NCI-H2227 treated with DMSO at 0.1 percent for 48 hours (cell line): ENCODE results near the gene RALGAPA1.
"Not testable (repeated sequence)": the region's sequence is repeated elsewhere in the genome, so short reads cannot be mapped to it uniquely, and the experiment has no call there.

ENCODE experiments used
- DNase-seq: peaks from one replicate; lab custom pipeline; 2025; lab: John Stamatoyannopoulos, UW

RALGAPA1 gene

DNA sequence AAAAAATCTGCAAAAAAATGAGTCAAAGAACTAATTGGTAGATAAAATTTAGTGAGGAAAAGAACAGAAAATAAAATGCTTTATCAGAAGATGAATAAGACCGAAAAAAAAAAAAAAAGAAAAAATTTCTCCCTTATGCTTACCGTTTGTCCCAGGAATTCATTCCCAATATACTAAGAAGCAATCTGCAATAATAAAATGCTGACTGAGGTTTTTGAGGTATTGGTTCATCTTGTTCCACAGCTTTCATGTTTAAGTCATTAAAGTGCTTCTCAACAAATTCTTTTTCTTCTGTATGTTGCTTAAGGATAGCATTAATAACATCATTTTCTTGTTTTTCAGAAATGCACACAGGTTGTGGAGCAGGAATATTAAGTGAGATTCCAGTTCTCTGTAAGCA is 182.1 kb downstream of the RALGAPA1 start:
- not testable (repeated sequence) for DNase-seq

DNA sequence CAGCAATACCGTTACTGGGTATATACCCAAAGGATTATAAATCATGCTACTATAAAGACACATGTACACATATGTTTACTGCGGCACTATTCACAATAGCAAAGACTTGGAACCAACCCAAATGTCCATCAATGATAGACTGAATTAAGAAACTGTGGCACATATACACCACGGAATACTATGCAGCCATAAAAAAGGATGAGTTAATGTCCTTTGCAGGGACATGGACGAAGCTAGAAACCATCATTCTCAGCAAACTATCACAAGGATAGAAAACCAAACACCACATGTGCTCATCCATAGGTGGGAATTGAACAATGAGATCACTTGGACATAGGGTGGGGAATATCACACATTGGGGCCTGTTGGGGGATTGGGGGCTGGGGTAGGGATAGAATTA is 187.1 kb downstream of the RALGAPA1 start:
- DNase-seq, result not testable (repeated sequence)

DNA sequence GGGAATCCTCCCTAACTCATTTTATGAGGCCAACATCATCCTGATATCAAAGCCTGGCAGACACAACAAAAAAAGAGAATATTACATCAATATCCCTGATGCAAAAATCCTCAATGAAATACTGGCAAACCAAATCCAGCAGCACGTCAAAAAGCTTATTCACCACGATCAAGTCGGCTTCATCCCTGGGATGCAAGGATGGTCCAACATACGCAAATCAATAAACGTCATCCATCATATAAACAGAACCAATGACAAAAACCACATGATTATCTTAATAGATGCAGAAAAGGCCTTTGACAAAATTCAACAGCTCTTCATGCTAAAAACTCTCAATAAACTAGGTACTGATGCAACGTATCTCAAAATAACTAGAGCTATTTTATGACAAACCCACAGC is 189.1 kb downstream of the RALGAPA1 start:
- DNase-seq, result not testable (repeated sequence)

DNA sequence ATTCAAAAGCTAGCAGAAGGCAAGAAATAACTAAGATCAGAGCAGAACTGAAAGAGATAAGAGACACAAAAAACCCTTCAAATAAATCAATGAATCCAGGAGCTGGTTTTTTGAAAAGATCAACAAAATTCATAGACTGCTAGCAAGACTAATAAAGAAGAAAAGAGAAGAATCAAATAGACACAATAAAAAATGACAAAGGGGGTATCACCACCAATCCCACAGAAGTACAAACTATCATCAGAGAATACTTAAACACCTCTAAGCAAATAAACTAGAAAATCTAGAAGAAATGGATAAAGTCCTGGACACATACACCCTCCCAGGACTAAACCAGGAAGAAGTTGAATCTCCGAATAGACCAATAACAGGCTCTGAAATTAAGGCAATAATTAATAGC is 189.6 kb downstream of the RALGAPA1 start:
- DNase-seq, result not testable (repeated sequence)

DNA sequence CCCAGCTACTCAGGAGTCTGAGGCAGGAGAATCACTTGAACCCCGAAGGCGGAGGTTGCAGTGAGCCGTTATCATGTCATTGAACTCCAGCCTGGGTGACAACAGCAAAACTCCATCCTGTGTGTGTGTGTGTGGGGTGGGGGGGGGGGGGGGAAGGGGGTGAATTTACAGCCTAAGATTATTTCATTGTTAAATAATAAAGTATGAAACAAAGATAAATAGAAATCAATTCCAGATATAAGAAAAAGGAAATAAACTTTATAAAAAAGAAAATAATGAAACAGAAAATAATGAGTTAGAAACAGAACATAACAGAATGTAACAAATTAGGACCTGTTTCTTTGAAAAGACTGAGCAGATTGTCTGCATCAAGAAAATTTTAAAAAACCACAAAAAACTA is 191.6 kb downstream of the RALGAPA1 start:
- DNase-seq, result no peak

DNA sequence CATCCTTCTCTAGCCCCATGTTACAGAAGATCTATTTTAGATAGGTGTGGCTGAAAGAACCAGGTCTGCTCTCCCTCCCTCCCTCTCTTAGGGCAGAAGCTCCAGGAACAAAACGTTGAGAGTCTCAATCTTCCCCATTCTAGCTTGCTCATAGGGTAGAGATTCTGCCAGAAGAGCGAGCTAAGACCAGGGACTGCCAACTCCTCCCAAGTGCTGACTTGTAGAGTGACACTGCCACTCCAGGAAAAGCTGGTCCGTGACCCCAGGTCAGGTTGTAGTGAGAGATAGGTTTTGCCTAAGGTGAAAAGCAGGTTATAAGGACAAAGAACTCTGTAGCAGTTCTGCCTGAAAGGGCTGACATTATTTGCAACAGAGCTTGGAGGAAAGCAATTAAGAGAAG is 201.7 kb downstream of the RALGAPA1 start:
- no peak for DNase-seq

DNA sequence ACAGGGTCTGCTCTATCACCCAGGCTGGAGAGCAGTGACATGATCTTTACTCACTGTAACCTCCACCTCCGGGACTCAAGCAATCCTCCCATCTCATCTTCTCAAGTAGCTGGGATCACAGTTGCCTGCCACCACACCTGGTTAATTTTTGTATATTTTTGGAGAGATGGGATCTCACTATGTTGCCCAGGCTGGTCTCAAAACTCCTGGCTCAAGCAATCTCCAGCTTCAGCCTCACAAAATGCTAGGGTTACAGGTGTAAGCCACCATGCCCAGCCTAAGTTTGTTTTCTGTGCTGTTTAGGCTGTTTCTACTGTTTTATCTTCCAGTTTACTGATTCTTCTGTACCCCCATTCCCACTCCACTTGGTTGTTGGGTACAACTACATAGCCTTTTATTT is 208.8 kb downstream of the RALGAPA1 start:
- DNase-seq, result no peak

DNA sequence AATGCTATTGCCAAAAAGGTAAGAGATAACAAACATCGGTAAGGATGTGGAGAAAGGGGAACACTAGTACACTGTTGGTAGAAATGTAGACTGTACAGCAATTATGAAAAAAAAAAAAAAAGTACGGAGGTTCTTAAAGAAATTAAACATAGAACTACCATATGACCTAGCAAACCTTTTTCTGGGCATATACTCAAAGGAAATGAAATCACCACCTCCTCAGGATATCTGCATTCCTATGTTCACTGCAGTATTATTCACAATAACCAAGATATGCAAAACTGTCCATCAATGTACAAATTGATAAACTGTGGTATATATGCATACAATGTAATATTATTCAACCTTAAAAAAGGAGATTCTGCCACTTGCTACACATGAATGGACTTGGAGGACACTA is 214.5 kb downstream of the RALGAPA1 start:
- no peak for DNase-seq

DNA sequence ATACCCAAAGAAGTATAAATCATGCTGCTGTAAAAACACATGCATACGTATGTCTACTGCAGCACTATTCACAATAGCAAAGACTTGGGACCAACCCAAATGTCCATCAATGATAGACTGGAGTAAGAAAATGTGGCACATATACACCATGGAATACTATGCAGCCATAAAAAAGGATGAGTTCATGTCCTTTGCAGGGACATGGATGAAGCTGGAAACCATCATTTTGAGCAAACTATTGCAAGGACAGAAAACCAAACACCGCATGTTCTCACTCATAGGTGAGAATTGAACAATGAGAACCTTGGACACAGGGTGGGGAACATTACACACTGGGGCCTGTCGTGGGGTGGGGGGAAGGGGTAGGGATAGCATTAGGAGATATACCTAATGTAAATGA is 221.7 kb downstream of the RALGAPA1 start:
- not testable (repeated sequence) for DNase-seq

DNA sequence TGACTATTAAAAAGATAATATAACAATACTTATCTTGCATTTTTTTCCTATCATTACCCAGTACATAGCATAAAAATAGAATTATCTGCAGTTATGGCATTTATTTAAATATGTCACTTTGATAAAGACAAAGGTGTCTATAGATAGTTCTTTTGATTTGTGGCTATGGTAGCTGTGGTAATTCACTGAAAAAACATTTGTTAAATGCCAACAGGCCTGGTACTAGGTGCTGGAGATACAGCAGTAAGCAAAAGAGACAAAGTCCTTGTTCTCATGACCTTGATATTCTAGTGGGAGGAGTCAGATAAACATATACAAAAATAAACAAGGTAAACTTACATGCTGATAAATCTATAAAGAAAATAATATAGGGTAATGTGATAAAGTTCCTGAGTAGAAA is 230.5 kb downstream of the RALGAPA1 start:
- DNase-seq, result no peak

DNA sequence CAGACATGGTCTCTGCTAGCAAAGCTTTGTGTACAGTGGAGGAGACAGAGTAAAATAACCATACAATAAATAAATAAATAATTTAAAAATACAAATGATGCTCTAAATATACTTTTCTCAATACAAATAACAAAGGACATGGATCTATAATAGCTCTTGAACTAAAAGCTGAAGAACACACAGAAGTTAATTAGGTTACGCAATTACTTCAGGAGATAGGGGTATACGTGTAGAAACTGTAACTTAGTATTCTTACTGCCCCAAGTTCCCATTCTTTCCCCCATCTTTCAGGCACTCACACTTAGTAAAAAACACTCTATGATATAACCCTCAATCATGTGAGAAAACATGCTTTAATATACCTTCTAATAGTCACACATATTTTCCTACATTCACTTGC is 231.0 kb downstream of the RALGAPA1 start:
- DNase-seq, result no peak

DNA sequence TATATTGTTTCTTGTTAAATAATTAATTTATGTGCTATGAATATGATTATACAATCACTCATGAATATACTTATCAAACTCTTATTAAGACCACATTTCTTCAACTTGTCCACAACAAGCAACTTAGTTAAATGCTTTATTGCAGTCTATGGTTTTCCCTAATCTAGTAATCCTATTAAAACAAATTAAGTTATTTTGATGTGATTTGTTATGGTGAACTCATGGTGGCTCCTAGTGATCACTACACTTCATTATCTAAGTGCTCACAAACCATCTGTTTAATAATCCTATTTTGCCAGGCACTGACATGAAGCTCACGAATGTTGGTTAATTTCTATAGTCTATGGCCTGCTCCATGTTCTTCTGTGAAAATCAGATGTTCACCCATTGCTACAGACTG is 232.2 kb downstream of the RALGAPA1 start:
- no peak for DNase-seq

DNA sequence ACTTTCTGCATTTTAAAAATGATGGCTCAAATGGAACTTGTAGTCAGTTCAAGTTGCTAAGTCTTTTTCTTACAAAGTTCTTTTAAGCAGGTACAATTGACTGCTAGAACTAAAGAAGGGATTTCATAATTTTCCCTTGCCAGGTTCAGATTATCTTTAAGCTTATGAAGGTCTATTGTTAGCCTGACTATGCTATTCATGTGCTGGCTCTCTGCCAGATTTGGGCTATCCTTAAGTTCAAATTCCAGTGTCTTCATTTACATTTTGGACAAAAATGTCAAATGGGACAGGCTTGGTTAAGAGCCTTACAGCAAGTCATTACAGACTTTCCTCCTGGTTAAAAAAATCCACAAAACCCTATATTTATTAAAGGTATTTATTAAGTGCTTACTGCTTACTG is 232.8 kb downstream of the RALGAPA1 start:
- DNase-seq, result no peak

DNA sequence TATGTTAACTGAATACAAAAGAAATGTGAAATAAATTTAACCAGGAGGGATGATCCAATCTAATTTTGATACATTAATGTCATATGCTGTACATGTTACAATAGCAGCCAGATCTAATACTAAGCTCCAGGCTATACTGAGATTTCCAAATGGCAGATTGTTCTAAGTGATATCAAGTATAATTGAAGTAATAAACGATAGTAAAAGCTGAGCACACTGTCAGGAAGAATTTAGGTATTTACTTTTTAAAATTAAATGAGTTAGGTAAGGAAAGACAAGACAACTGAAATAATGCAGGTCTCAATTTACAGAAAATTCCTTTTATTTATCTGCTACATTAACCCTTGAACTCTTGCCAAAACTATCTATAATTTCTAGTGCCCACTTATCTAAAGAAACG is 235.2 kb downstream of the RALGAPA1 start:
- DNase-seq, result no peak

DNA sequence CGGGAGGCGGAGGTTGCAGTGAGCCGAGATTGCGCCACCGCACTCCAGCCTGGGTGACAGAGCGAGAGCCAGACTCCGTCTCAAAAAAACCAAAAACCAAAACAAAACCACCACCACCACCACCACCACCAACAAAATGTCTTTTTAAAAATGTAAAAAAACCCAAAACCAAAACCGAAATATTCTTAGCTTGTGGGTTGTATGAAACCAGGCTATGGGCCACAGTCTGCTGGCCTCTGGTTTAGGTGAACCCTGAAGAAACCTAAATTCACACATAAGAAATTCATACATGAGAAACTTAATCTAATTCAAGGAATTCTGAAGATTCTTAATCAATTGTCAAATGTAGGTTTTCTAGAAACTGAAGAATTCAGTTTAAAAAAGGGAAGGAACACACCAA is 237.5 kb downstream of the RALGAPA1 start:
- no peak for DNase-seq

DNA sequence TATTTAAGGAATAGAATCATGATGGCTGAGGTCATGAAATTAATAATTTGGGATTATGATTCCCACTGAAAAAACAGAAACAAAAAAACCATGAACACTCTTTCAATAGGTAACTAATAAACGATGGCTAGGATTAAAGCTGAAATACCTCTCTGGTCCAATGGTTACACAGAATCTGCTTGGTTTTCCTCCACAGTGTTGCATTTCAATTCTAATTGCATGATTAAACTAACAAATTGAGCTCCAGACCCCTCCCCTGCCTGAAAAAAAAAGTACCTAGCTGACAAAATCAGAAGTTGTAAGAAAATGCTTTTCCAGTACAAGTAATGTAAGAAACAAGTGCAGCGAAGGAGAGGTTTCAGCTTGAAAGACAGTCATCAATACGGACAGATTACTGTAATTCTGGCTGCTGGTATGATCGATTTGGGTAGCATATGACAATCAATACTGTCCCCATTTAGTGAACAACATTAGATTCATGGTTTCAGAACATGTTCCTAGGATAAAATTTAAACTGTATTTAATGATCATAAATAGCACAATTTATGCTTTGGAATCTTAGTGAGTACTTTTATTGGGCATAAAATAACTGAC is 243.1 kb downstream of the RALGAPA1 start:
- no peak for DNase-seq

DNA sequence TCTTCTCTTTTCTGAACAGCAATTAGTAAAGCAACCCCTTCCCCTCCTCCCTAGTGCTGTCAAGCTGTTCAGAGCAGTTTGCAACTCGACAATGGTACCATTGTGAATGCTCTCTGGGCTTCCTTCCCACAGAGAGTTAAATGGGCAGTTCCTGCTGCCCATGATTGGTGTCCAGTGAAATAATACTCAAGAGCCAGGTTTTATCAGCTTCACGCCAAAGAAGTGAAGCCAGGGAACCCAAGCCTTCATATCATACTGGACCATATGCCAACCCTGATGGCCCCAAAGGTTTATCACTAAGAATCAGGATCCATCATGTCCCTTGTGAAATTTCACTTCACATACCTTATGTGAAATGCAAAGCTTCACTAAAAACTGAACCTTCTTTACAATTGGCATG is 250.4 kb downstream of the RALGAPA1 start:
- no peak for DNase-seq

DNA sequence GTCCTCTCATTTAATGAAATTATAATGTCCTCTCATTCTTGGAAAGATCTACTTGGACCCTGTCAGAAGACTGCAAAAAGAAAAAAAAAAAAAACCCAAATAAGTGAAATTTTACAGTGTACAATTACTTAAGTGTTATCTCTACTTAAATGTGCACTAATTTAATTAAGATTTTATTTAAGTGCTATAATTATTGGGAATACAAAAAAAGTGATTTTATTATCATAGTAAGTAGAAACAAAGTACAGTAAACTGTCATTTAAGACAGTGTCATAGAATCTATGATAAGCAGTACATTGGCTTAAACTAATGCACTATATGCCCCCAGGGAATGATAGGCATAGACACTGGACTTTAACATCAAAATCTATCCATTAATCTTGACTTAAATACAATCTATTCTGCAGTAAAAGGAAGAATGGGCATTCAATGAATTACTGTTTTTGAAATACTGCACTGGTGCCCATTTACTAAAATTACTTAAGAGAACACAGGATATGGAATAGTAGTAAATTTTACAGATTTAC is 251.8 kb downstream of the RALGAPA1 start:
- DNase-seq, result no peak

DNA sequence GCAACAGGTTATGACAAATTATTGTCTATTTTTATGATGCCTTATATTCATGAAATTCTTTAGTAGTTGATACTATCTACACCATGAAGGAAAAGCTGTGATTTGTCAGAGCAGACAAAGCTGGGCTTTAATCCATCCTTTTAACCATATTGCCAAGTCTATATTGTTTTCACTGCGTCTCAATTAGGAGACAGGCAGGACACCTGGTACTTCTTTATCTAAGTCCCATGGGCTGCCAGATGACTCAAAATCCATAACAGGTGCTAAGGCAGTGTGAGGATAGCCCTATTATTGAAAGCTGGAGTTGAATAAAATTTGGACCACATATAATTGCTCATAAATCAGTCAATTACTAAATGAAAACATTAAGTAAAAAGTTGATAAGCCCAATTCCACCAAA is 252.5 kb downstream of the RALGAPA1 start:
- DNase-seq, result no peak

DNA sequence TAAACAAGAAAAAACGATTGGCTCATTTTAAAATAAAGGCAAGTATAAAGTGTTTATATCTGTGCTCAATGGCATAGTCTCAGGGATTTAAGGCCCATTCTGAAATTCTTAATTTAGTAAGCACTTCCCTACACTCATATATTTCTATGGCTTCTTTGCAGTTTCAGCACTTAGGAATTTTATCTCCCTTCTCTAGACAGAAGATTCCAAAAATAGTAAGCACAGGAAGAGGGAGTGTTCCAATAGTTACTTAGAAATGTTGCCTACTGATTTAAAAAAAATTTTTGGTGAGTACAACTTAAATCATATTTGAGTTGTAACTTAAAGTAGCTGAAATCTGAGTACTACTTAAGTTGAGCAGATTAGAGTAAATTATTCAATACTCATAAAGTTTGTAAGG is 255.3 kb downstream of the RALGAPA1 start:
- DNase-seq, result no peak

DNA sequence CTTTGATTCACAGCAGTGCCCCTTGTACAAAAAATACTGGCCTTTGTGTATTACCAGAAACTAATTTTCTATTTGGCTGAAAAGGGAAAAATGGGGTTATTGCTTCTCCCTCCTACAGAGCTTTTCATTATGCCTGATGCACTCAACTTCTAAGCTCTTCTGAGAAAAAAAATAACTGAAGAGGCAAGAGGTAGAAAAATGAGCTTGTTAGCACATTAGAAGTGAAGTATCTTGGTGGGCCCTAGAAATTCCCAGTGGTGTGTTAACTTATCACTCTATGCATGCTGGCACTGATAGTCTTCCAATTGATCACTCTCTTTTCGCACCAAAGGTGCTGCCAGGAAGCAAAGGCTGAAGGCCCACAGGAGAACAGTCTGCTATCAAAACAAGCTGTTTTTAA is 258.0 kb downstream of the RALGAPA1 start:
- peak; percentile 38 for DNase-seq

DNA sequence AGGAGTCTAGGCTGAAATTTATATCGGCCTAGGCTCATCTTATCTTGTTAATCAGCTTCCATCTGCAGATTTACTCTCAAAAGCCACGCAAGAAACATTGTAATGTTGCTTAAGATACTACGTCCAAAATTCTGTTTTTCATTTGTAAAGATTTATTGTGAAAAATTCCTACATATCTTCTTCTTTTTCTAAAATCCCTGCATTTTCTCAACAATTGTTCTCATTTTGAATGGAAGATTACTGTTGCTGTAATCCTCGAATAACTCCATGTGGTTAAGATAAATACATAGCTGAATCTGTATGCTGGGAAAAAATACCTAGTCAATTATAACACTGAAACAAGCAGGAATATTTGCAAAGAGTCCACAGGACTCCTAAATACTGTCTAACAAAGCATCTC is 259.5 kb downstream of the RALGAPA1 start:
- no peak for DNase-seq

DNA sequence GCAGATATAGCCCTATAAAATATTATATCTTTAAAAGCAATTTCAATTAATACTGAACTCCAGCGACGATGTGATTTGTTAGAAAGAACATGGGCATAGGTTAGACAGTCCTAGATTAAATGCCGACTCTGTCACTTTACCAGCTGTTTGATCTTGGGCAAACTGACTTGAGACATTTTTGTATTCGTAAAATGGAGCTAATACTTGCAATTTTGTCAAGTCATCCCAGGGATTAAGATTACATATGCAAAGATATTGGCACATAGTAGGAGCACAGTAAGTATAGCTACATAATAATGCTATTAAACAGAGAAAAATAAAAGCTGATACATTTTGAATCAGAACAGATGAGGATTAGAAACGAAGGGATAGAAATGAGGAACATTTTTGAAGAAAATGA is 266.1 kb downstream of the RALGAPA1 start:
- DNase-seq, result no peak

DNA sequence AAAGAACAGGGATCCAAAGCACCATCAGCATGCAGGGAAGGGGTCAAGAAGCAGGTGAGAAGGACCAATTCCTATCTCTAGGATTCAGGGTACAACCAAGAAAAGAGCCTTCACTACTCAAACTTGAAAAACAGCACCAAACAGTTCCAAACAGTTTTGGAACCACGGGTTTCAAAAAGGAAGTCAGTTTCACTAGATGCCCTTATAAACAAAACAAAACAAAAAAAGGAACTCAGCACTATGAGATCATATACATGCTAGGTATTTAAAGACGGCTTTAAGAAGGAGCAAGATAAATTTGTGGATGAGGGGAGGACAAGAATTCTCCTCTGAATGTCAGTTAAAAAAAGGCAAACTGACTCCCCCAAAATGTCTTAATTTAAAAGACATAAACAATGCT is 269.1 kb downstream of the RALGAPA1 start:
- no peak for DNase-seq
